HL-60 (cell line): ENCODE measurements around the gene LMO2.

Experiments
- GABPA ChIP-seq: IDR thresholded peaks from 2 replicates; pipeline ENCODE4 v1.6.1; 2012; ENCODE audit warnings: low read depth
- POLR2AphosphoS5 ChIP-seq: IDR thresholded peaks from 2 replicates; pipeline ENCODE4 v1.6.1; 2012; ENCODE audit warnings: low read depth
- SPI1 ChIP-seq: IDR thresholded peaks from 2 replicates; pipeline ENCODE4 v1.6.1; 2012; ENCODE audit warnings: low read depth, mild to moderate bottlenecking, borderline replicate concordance
- TF ChIP-seq, protein P1 (sequence below): IDR thresholded peaks from one replicate; pipeline ENCODE4 v1.5.1; 2011; ENCODE audit warnings: low read length, control low read depth, inconsistent platforms; ENCODE audit not compliant: insufficient read depth
- TF ChIP-seq, protein P2 (sequence below): IDR thresholded peaks from 2 replicates; pipeline ENCODE4 v1.6.1; 2012; ENCODE audit warnings: low read depth; ENCODE audit not compliant: insufficient replicate concordance

DNA sequence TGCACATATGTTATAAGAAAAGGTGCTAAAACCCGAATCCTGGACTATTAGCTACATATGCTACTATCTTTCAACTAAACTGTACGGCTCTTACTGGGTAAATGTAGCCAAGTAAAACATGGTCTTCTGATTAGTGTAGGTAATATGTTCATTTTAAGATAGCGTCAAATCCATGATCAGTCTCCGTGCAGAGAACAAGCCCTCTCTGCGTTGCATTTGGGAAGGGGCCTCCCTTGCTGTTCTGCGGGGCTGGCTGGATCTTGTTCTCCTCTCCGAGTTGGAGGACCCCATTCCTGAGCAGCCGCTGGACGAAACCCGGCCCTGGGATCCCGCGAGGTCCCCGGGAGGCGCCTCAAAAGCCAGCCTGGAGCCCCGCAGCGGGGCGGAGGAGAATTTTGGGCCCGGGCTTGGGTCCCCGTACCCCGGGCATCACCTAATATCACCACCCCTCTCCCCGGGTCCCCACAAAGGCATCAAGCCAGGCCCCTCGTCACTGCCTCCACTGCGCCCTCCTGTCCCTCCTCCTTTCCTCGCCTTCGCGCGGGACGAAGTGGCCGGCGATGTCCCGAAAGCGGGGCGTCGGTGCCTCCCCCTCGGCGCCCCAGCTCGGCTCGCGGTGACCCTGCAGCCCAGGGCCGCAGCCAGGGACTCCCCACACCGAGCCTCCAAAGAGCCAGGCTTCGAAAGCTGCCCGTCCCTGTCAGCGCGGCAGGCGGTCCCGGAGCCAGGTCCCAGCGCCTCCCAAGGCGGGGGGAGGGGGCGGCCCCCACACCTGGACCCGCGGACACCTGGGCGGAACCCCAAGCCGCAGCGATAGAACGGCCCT, 63.1 kb downstream of the LMO2 start:
- TF ChIP-seq, protein P1, sequence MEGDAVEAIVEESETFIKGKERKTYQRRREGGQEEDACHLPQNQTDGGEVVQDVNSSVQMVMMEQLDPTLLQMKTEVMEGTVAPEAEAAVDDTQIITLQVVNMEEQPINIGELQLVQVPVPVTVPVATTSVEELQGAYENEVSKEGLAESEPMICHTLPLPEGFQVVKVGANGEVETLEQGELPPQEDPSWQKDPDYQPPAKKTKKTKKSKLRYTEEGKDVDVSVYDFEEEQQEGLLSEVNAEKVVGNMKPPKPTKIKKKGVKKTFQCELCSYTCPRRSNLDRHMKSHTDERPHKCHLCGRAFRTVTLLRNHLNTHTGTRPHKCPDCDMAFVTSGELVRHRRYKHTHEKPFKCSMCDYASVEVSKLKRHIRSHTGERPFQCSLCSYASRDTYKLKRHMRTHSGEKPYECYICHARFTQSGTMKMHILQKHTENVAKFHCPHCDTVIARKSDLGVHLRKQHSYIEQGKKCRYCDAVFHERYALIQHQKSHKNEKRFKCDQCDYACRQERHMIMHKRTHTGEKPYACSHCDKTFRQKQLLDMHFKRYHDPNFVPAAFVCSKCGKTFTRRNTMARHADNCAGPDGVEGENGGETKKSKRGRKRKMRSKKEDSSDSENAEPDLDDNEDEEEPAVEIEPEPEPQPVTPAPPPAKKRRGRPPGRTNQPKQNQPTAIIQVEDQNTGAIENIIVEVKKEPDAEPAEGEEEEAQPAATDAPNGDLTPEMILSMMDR = no peak
- no peak for TF ChIP-seq POLR2AphosphoS5
- TF ChIP-seq SPI1 = no peak
- TF ChIP-seq, protein P2, sequence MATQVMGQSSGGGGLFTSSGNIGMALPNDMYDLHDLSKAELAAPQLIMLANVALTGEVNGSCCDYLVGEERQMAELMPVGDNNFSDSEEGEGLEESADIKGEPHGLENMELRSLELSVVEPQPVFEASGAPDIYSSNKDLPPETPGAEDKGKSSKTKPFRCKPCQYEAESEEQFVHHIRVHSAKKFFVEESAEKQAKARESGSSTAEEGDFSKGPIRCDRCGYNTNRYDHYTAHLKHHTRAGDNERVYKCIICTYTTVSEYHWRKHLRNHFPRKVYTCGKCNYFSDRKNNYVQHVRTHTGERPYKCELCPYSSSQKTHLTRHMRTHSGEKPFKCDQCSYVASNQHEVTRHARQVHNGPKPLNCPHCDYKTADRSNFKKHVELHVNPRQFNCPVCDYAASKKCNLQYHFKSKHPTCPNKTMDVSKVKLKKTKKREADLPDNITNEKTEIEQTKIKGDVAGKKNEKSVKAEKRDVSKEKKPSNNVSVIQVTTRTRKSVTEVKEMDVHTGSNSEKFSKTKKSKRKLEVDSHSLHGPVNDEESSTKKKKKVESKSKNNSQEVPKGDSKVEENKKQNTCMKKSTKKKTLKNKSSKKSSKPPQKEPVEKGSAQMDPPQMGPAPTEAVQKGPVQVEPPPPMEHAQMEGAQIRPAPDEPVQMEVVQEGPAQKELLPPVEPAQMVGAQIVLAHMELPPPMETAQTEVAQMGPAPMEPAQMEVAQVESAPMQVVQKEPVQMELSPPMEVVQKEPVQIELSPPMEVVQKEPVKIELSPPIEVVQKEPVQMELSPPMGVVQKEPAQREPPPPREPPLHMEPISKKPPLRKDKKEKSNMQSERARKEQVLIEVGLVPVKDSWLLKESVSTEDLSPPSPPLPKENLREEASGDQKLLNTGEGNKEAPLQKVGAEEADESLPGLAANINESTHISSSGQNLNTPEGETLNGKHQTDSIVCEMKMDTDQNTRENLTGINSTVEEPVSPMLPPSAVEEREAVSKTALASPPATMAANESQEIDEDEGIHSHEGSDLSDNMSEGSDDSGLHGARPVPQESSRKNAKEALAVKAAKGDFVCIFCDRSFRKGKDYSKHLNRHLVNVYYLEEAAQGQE = no peak
- no peak for TF ChIP-seq GABPA
